Prostate gland (tissue), 2 donors: ENCODE data around the gene SLC45A2. TPM values are rescaled to one million over a fixed set of nuclear protein-coding genes. Genes with fewer than 3 reads are reported as not detected.
"Not testable (repeated sequence)": the region's sequence is repeated elsewhere in the genome, so short reads cannot be mapped to it uniquely, and the experiment has no call there.

Experiments
- DNase-seq: peaks from one replicate; pipeline ENCODE4 v3.0.0-alpha.2; 2019; ENCODE audit warnings: low spot score
- H3K27ac ChIP-seq, 2 donors: fragments of 200-600 bp; sonication (generic); 2 replicates each; pipeline ENCODE4 v1.5.1; 2017 to 2019
- H3K27me3 ChIP-seq: fragments of 200-600 bp; sonication (generic); replicated peaks from 2 replicates; pipeline ENCODE4 v1.5.1; 2019; ENCODE audit not compliant: insufficient read depth
- H3K36me3 ChIP-seq, 2 donors: fragments of 200-600 bp; sonication (generic); 1 replicate in 1 of 2; 2 replicates in 1 of 2; pipeline versions ENCODE4 v1.5.1 to v1.8.1; 2017 to 2019
- H3K4me1 ChIP-seq: fragments of 200-600 bp; sonication (generic); replicated peaks from 2 replicates; pipeline ENCODE4 v1.5.1; 2019
- H3K4me3 ChIP-seq, 2 donors: fragments of 200-600 bp; sonication (generic); 2 replicates each; pipeline ENCODE4 v1.5.1; 2017 to 2019
- H3K9me3 ChIP-seq: fragments of 200-600 bp; sonication (generic); 2 replicates; pipeline ENCODE4 v1.5.1; 2017
- CTCF ChIP-seq, 4 experiments: fragments of 200-600 bp in 2 of 4; fragments of 450-650 bp in 2 of 4; sonication (generic) in 2 of 4; IDR thresholded peaks; 1 replicate in 3 of 4; 2 replicates in 1 of 4; pipeline ENCODE4 v1.5.1; 2016 to 2019; ENCODE audit warnings: antibody characterized with exemption in 4 of 4, mild to moderate bottlenecking in 2 of 4, moderate library complexity in 2 of 4
- POLR2A ChIP-seq: fragments of 450-650 bp; IDR thresholded peaks from one replicate; pipeline ENCODE4 v1.6.1; 2016; ENCODE audit warnings: antibody characterized with exemption, mild to moderate bottlenecking
- POLR2AphosphoS5 ChIP-seq: sonication (generic); formaldehyde crosslinking; IDR thresholded peaks from one replicate; pipeline ENCODE4 v1.6.1; 2017; ENCODE audit warnings: antibody characterized with exemption
- WGBS: methylation state at CpG from one replicate; pipeline ENCODE4 v1.1.5; 2018; 5-methylcytosine and 5-hydroxymethylcytosine counted together
- intact Hi-C: fragments of 100-400 bp; cut with DNase I; formaldehyde crosslinking; loops from one replicate; pipeline ENCODE4 v1.14.2; 2022
- total RNA-seq, 2 donors: library from RNA; depleted of rRNA; stranded (reverse); fragments of >200 nt; gene quantifications; one replicate each; pipeline ENCODE4 v1.1.0, GENCODE V29; 2016

The SLC45A2 gene
- total RNA-seq, 2 donors from 2014 or later = 0.09 TPM; not detected in 1

- TF ChIP-seq POLR2A (no peak), POLR2AphosphoS5 (no peak)
- H3K27me3 ChIP-seq = no peaks in the 10 kb centered on the region
- DNase-seq = no peak
- 71% methylated on average over 2 of the region's 2 CpGs for WGBS
- intact Hi-C loops = no loop called here
- no peak overlapping the region for H3K27ac ChIP-seq
- H3K36me3 ChIP-seq = no peaks in the 10 kb centered on the region
- H3K4me3 ChIP-seq = no peak overlapping the region
- H3K4me1 ChIP-seq = no peaks in the 10 kb centered on the region
- H3K9me3 ChIP-seq = no peaks in the 10 kb centered on the region
Measured at GRCh38 chr5:33966805-33967204, 17.7 kb downstream of the SLC45A2 start.

GRCh38 chr5:33964132-33964700, 20.3 kb downstream of the SLC45A2 start:
- no peak for TF ChIP-seq POLR2A
- no peak for TF ChIP-seq POLR2AphosphoS5
- no peak for TF ChIP-seq CTCF (IDR thresholded peaks at IDR 0.05)
- intact Hi-C loops = no loop called here

GRCh38 chr5:33958176-33958575, 26.3 kb downstream of the SLC45A2 start:
- no peaks in the 10 kb centered on the region for H3K9me3 ChIP-seq
- intact Hi-C loops = no loop called here
- H3K27me3 ChIP-seq = no peaks in the 10 kb centered on the region
- no peak overlapping the region for H3K4me3 ChIP-seq
- H3K27ac ChIP-seq = no peak overlapping the region
- no peak for DNase-seq
- TF ChIP-seq POLR2A (no peak), CTCF (IDR thresholded peaks at IDR 0.05) (no peak), POLR2AphosphoS5 (no peak)
- no peaks in the 10 kb centered on the region for H3K36me3 ChIP-seq
- no peaks in the 10 kb centered on the region for H3K4me1 ChIP-seq
- 55% methylated on average over 2 of the region's 2 CpGs for WGBS

More at GRCh38 chr5:33964132-33964700, 20.3 kb downstream of the SLC45A2 start:
- DNase-seq = no peak
- no peaks in the 10 kb centered on the region for H3K36me3 ChIP-seq
- H3K27ac ChIP-seq = no peak overlapping the region
- no peaks in the 10 kb centered on the region for H3K4me1 ChIP-seq
- H3K9me3 ChIP-seq = no peaks in the 10 kb centered on the region
- H3K27me3 ChIP-seq = no peaks in the 10 kb centered on the region
- no peak overlapping the region for H3K4me3 ChIP-seq
- WGBS = 81% methylated on average over 2 of the region's 2 CpGs

DNA sequence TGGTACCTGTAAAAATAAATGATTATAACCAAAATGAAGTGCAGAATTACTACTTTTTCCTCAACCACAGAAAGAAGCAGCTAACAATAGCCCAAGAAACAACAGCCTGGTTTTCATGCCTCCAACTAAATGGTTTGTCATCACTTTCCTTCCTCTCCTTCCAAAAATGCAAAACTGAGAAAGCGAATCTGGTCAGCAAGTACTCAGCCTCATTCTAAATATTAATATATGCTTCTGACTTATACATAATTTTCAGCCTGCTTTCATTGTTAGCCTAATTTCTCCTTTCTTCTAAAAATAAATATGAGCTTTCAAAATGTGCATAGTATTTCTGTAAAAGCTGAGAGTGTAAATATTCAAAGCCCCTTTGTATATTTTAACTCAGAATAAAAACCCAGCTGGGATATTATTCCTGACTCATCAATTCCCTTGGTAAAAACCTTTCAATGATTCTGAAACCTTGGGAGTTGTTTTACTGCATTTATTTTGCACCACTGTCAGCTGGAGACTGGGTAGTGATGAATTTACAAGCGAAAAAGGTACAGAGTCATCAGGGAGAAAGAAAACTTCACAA, 26.8 kb downstream of the SLC45A2 start:
- 56% methylated on average over 2 of the region's 2 CpGs for WGBS
- Histone ChIP-seq H3K36me3 (no peaks in the 10 kb centered on the region), H3K27me3 (no peaks in the 10 kb centered on the region), H3K4me3 (no peak overlapping the region), H3K9me3 (no peaks in the 10 kb centered on the region), H3K27ac (no peak overlapping the region), H3K4me1 (no peaks in the 10 kb centered on the region)
- no peak for TF ChIP-seq POLR2AphosphoS5
- TF ChIP-seq POLR2A = no peak
- no peak for TF ChIP-seq CTCF (IDR thresholded peaks at IDR 0.05)
- intact Hi-C loops = no loop called here
- DNase-seq = no peak

DNA sequence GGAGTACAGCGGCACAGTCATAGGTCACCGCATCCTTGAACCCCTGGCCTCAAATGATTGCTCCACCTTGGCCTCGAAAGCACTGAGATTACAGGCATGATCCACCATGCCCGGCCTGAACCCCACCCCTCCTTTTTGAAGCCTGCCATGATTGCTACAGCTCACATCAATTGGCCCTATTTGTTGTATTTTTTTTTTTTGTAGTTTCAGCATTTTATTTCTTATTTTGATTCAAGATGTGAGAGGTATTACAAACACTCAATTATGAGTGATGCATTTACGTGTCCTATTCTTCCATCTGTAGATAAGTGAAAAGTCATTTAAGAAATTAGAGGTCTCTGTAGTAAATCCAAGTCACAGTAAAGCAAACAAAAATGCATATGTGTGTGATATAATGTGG, 32.3 kb downstream of the SLC45A2 start:
- H3K4me3 ChIP-seq, DNase-seq, intact Hi-C loops, H3K9me3 ChIP-seq, H3K36me3 ChIP-seq, H3K4me1 ChIP-seq, H3K27me3 ChIP-seq, H3K27ac ChIP-seq: not testable (repeated sequence)
- WGBS = 76% methylated on average over 5 of the region's 5 CpGs

DNA sequence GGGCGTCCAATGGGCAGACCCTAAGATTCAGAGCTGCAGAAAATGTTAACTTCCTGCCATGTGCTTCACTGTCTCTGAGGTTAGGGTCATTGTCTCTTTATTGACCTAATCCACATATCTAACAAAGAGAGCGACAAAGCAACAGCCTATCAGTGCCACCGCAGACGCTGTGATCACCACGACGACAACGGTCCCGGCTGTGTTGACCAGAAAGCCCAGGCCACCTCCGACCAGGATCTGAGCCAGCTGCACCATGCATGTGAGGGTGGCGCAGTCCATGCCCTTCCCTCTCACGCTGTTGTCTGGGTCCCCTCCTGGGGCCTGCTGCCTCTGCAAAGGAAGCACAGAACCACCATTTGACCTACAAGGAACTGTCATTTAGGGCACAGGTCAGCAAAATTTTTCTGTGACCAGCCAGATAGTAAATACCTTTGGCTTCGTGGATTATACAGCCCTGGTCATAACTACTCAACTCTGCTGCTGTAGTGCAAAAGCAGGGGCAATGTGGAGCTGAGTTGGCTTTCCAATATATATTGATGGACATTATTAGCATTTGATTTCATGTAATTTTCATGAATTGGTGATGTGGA, 39.9 kb downstream of the SLC45A2 start:
- WGBS = 57% methylated on average over 12 of the region's 12 CpGs
- Histone ChIP-seq H3K4me3 (no peak overlapping the region), H3K9me3 (no peaks in the 10 kb centered on the region), H3K4me1 (no peaks in the 10 kb centered on the region), H3K36me3 (no peaks in the 10 kb centered on the region), H3K27me3 (no peaks in the 10 kb centered on the region), H3K27ac (no peak overlapping the region)
- TF ChIP-seq CTCF (IDR thresholded peaks at IDR 0.05) = no peak
- no peak for TF ChIP-seq POLR2A
- no peak for TF ChIP-seq POLR2AphosphoS5
- intact Hi-C loops = no loop called here
- DNase-seq = no peak
